CD14-positive monocyte (primary cell): ENCODE data around the gene MYO15B. TPM values are rescaled to one million over a fixed set of nuclear protein-coding genes. Genes with fewer than 3 reads are reported as not detected.

ENCODE experiments used
- DNase-seq, 3 donors: peaks; one replicate each; pipeline ENCODE4 v3.0.0-alpha.2; 2011 to 2022
- H2AFZ ChIP-seq: 2 replicates; pipeline ENCODE4 v1.6.0; 2012; ENCODE audit warnings: mild to moderate bottlenecking, low read depth, low read length, inconsistent platforms; ENCODE audit not compliant: insufficient read depth, poor library complexity, severe bottlenecking
- H3K27ac ChIP-seq, 2 donors: 1 replicate in 1 of 2; 2 replicates in 1 of 2; pipeline ENCODE4 v1.5.1; 2012 to 2013; ENCODE audit warnings: low read length in 2 of 2, control low read depth in 1 of 2, inconsistent platforms in 1 of 2, low read depth in 1 of 2, mild to moderate bottlenecking in 1 of 2
- H3K27me3 ChIP-seq, 2 donors: one replicate each; pipeline versions ENCODE4 v1.6.0 to v1.6.1; 2011 to 2013; ENCODE audit warnings: low read length in 2 of 2; ENCODE audit not compliant: control insufficient read depth in 2 of 2, insufficient read depth in 2 of 2
- H3K36me3 ChIP-seq, 2 donors: replicated peaks in 1 of 2; 1 replicate in 1 of 2; 2 replicates in 1 of 2; pipeline versions ENCODE4 v1.5.1 to v1.6.1; 2012 to 2013; ENCODE audit warnings: low read length in 2 of 2, control low read depth in 1 of 2, inconsistent platforms in 1 of 2, mild to moderate bottlenecking in 1 of 2; ENCODE audit not compliant: insufficient read depth in 2 of 2, control insufficient read depth in 1 of 2
- H3K4me1 ChIP-seq, 2 donors: 1 replicate in 1 of 2; 2 replicates in 1 of 2; pipeline versions ENCODE4 v1.5.1 to v1.6.1; 2012 to 2013; ENCODE audit warnings: low read length in 2 of 2, control low read depth in 1 of 2, inconsistent platforms in 1 of 2, mild to moderate bottlenecking in 1 of 2, moderate library complexity in 1 of 2; ENCODE audit not compliant: insufficient read depth in 2 of 2, control insufficient read depth in 1 of 2
- H3K4me2 ChIP-seq: replicated peaks from 2 replicates; pipeline ENCODE3; 2012; ENCODE audit warnings: low read length, moderate library complexity, mild to moderate bottlenecking; ENCODE audit not compliant: poor library complexity, severe bottlenecking; ENCODE audit errors: extremely low read depth
- H3K4me3 ChIP-seq, 3 experiments: fragments of 200-600 bp in 1 of 3; sonication (generic) in 1 of 3; replicated peaks in 1 of 3; 1 replicate in 2 of 3; 2 replicates in 1 of 3; pipeline ENCODE4 v1.5.1; 2011 to 2013; ENCODE audit warnings: low read length in 3 of 3, mild to moderate bottlenecking in 3 of 3, control low read depth in 2 of 3, low read depth in 2 of 3, inconsistent platforms in 1 of 3, moderate library complexity in 1 of 3
- H3K79me2 ChIP-seq: 2 replicates; pipeline ENCODE4 v1.6.0; 2012; ENCODE audit warnings: mild to moderate bottlenecking, control low read depth, inconsistent platforms, low read length, moderate library complexity; ENCODE audit not compliant: insufficient read depth
- H3K9ac ChIP-seq: 2 replicates; pipeline ENCODE4 v1.6.0; 2017; ENCODE audit warnings: low read length, mild to moderate bottlenecking; ENCODE audit not compliant: insufficient read depth, poor library complexity, severe bottlenecking
- H3K9me3 ChIP-seq, 2 donors: replicated peaks in 1 of 2; 1 replicate in 1 of 2; 2 replicates in 1 of 2; pipeline versions ENCODE4 v1.5.1 to v1.6.1; 2012 to 2013; ENCODE audit warnings: low read length in 2 of 2, control low read depth in 1 of 2; ENCODE audit not compliant: control insufficient read depth in 1 of 2, insufficient read depth in 1 of 2
- H4K20me1 ChIP-seq: 2 replicates; pipeline ENCODE4 v1.6.0; 2012; ENCODE audit warnings: mild to moderate bottlenecking, low read length, control low read depth, moderate library complexity; ENCODE audit not compliant: insufficient read depth
- H3K27ac Mint-ChIP-seq, 7 donors: one replicate each; pipeline ENCODE4 v1.8.0; 2020; ENCODE audit warnings: mild to moderate bottlenecking in 7 of 7, mixed read lengths in 7 of 7, moderate library complexity in 6 of 7, inconsistent platforms in 2 of 7
- H3K27me3 Mint-ChIP-seq, 3 donors: one replicate each; pipeline ENCODE4 v1.8.0; 2021 to 2022; ENCODE audit warnings: low read depth in 3 of 3, mild to moderate bottlenecking in 3 of 3, mixed read lengths in 3 of 3, moderate library complexity in 3 of 3, inconsistent platforms in 1 of 3
- H3K36me3 Mint-ChIP-seq, 2 donors: one replicate each; pipeline ENCODE4 v1.8.0; 2020; ENCODE audit warnings: mixed read lengths in 2 of 2, inconsistent platforms in 1 of 2, mild to moderate bottlenecking in 1 of 2
- H3K4me1 Mint-ChIP-seq: one replicate; pipeline ENCODE4 v1.8.0; 2020; ENCODE audit warnings: mild to moderate bottlenecking, mixed read lengths
- H3K4me3 Mint-ChIP-seq, 2 donors: one replicate each; pipeline ENCODE4 v1.8.0; 2020; ENCODE audit warnings: mild to moderate bottlenecking in 2 of 2, mixed read lengths in 2 of 2, moderate library complexity in 1 of 2
- H3K9me3 Mint-ChIP-seq, 7 donors: one replicate each; pipeline ENCODE4 v1.8.0; 2020 to 2022; ENCODE audit warnings: mixed read lengths in 7 of 7, mild to moderate bottlenecking in 6 of 7, moderate library complexity in 6 of 7, inconsistent platforms in 2 of 7
- WGBS: methylation state at CpG from one replicate; pipeline ENCODE4 v1.1.5; 2013; ENCODE audit warnings: missing lambda C conversion rate; ENCODE audit not compliant: insufficient coverage; 5-methylcytosine and 5-hydroxymethylcytosine counted together
- intact Hi-C, 2 donors: fragments of 100-400 bp; cut with micrococcal nuclease; formaldehyde crosslinking; loops; one replicate each; pipeline versions ENCODE4 v1.15.0 to v1.15.1; 2023
- polyA plus RNA-seq, 3 donors: library from polyadenylated mRNA; depleted of rRNA in 1 of 3; unstranded in 2 of 3; stranded (reverse) in 1 of 3; fragments of 300-500 nt in 2 of 3; fragments of >200 nt in 1 of 3; fragmentation: Illumina TruSeq in 2 of 3; gene quantifications; 1 replicate in 2 of 3; 2 replicates in 1 of 3; pipeline ENCODE4 v1.2.3, GENCODE V29; 2012 to 2021
- TF ChIP-seq, protein P1 (sequence below): fragments of 200-600 bp; IDR thresholded peaks from one replicate; pipeline ENCODE4 v1.8.0; 2022; ENCODE audit warnings: antibody characterized with exemption, mild to moderate bottlenecking

The MYO15B gene
- polyA plus RNA-seq, 3 donors = 0.17 to 596 (median 0.62) TPM

GRCh38 chr17:75555679-75556153 lies 31.9 kb upstream of the MYO15B start:
- 98% methylated on average over 12 of the region's 21 CpGs for WGBS
- H3K4me3 ChIP-seq = no peak overlapping the region
- peaks cover 0 to 6% (median 0%) of the 10 kb centered on the region in 7 donors for H3K9me3 Mint-ChIP-seq
- no peaks in the 10 kb centered on the region for H3K4me1 Mint-ChIP-seq
- no peak overlapping the region for H3K4me2 ChIP-seq
- no peaks in the 10 kb centered on the region for H3K27me3 ChIP-seq
- no peaks in the 10 kb centered on the region for H3K36me3 ChIP-seq
- TF ChIP-seq, protein P1, sequence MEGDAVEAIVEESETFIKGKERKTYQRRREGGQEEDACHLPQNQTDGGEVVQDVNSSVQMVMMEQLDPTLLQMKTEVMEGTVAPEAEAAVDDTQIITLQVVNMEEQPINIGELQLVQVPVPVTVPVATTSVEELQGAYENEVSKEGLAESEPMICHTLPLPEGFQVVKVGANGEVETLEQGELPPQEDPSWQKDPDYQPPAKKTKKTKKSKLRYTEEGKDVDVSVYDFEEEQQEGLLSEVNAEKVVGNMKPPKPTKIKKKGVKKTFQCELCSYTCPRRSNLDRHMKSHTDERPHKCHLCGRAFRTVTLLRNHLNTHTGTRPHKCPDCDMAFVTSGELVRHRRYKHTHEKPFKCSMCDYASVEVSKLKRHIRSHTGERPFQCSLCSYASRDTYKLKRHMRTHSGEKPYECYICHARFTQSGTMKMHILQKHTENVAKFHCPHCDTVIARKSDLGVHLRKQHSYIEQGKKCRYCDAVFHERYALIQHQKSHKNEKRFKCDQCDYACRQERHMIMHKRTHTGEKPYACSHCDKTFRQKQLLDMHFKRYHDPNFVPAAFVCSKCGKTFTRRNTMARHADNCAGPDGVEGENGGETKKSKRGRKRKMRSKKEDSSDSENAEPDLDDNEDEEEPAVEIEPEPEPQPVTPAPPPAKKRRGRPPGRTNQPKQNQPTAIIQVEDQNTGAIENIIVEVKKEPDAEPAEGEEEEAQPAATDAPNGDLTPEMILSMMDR = no peak
- no peaks in the 10 kb centered on the region for H4K20me1 ChIP-seq
- no peaks in the 10 kb centered on the region for H3K36me3 Mint-ChIP-seq
- H2AFZ ChIP-seq = no peak overlapping the region
- intact Hi-C loops = no loop called here
- H3K4me3 Mint-ChIP-seq = no peak overlapping the region
- no peaks in the 10 kb centered on the region for H3K4me1 ChIP-seq
- H3K9me3 ChIP-seq = no peaks in the 10 kb centered on the region
- H3K79me2 ChIP-seq = no peaks in the 10 kb centered on the region
- H3K27ac Mint-ChIP-seq = no peak overlapping the region
- H3K27ac ChIP-seq = no peak overlapping the region
- H3K9ac ChIP-seq = no peak overlapping the region
- no peak for DNase-seq
- peaks cover 0 to 2% (median 0%) of the 10 kb centered on the region in 3 donors for H3K27me3 Mint-ChIP-seq

GRCh38 chr17:75557075-75557851 lies 30.3 kb upstream of the MYO15B start:
- 95% methylated on average over 9 of the region's 15 CpGs for WGBS
- H3K27ac ChIP-seq = no peak overlapping the region
- Mint-ChIP-seq H3K9me3 (peaks cover 0 to 6% (median 0%) of the 10 kb centered on the region in 7 donors), H3K4me3 (no peak overlapping the region), H3K27me3 (peaks cover 0 to 5% (median 0%) of the 10 kb centered on the region in 3 donors), H3K27ac (no peak overlapping the region), H3K4me1 (no peaks in the 10 kb centered on the region), H3K36me3 (no peaks in the 10 kb centered on the region)
- no peaks in the 10 kb centered on the region for H3K27me3 ChIP-seq
- DNase-seq = no peak
- no peaks in the 10 kb centered on the region for H3K9me3 ChIP-seq
- no peaks in the 10 kb centered on the region for H4K20me1 ChIP-seq
- no peaks in the 10 kb centered on the region for H3K4me1 ChIP-seq
- no peak overlapping the region for H3K4me3 ChIP-seq
- no peak overlapping the region for H2AFZ ChIP-seq
- no peaks in the 10 kb centered on the region for H3K79me2 ChIP-seq
- no peak overlapping the region for H3K9ac ChIP-seq
- intact Hi-C loops = no loop called here
- TF ChIP-seq, protein P1 = no peak
- H3K4me2 ChIP-seq = no peak overlapping the region
- no peaks in the 10 kb centered on the region for H3K36me3 ChIP-seq
